ENCODE measurements around the gene OR2H1.
"Not testable (repeated sequence)": the region's sequence is repeated elsewhere in the genome, so short reads cannot be mapped to it uniquely, and the experiment has no call there.

DNA sequence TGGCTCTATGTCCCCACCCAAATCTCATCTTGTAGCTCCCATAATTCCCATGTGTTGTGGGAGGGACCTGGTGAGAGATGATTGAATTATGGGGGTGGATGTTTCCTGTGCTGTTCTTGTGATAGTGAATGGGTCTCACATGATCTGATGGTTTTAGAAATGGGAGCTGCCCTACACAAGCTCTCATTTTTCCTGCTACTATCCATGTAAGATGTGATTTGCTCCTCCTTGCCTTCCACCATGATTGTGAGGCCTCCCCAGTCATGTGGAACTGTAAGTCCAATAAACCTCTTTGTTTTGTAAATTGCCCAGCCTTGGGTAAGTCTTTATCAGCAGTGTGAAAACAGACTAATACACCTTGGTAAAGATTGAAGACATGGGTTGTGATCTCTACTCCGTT lies 12.9 kb upstream of the OR2H1 start:
- TF ChIP-seq, protein P1, sequence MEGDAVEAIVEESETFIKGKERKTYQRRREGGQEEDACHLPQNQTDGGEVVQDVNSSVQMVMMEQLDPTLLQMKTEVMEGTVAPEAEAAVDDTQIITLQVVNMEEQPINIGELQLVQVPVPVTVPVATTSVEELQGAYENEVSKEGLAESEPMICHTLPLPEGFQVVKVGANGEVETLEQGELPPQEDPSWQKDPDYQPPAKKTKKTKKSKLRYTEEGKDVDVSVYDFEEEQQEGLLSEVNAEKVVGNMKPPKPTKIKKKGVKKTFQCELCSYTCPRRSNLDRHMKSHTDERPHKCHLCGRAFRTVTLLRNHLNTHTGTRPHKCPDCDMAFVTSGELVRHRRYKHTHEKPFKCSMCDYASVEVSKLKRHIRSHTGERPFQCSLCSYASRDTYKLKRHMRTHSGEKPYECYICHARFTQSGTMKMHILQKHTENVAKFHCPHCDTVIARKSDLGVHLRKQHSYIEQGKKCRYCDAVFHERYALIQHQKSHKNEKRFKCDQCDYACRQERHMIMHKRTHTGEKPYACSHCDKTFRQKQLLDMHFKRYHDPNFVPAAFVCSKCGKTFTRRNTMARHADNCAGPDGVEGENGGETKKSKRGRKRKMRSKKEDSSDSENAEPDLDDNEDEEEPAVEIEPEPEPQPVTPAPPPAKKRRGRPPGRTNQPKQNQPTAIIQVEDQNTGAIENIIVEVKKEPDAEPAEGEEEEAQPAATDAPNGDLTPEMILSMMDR (IDR thresholded peaks at IDR 0.05) = not testable (repeated sequence)
- not testable (repeated sequence) for TF ChIP-seq POLR2A (IDR thresholded peaks at IDR 0.05)

Data from testis (tissue), 2 donors.